GM19467 (cell line): ENCODE results near the gene SCART1.
"Not testable (repeated sequence)": the region's sequence is repeated elsewhere in the genome, so short reads cannot be mapped to it uniquely, and the experiment has no call there.

Experiments
- ATAC-seq: cut with Tn5 transposase; IDR thresholded peaks from one replicate; pipeline ENCODE4 v1.9.1; 2021; ENCODE audit warnings: mild to moderate bottlenecking, moderate library complexity; ENCODE audit not compliant: unreplicated experiment

Gene SCART1

DNA sequence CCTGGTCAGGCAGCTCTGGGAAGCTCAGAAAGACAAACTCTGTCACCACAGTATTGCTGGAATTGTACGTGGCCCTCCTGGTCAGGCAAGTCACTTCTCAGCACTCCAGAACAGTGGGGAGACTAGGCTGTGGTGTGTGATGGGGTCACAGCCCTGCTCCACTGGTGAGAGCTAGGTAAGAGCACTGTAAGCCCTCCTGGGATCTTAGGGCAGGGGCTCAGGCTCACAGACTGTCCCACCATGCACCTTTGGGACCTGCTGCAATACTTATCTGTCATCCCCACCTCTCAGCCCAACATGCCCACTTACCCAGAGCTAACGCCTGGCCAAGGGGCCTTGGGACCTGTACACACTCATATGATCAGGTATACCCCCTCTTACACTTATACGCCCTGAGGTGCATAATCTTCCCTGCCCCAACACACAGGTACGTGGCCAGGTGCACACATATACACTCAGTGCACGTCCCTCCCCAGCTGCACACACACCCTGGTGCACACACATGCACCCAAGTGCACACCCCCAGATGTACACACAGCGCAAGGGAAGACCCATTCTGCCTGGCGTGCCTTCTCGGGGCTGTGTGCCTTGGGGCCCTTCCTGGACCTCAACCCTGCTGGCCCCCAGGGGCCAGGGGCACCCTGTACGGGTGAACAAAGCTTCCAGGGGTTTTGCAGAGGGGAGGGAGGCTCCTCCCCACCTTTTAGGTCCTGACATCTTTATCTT is 21.7 kb upstream of the SCART1 start:
- not testable (repeated sequence) for ATAC-seq

DNA sequence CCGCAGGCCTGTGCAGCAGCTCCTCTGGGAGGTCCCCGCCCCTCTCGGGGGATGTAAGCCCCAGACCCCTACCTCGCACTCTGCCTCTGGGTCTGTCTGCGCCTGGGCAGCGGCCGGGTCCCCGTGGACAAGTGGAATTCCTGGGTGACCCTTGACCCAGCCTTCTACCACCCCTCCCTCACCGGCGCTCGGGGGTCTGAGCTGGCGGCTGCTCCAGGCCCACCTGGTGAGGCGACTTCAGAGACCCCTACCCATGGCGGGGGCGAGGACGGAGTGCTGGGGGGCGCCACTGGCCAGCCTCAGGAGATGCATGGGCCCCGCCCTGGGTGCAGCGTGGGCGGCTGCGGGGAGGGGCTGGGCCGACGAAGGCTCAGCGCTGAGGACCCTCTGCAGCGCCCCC is 21.0 kb upstream of the SCART1 start:
- ATAC-seq = not testable (repeated sequence)

DNA sequence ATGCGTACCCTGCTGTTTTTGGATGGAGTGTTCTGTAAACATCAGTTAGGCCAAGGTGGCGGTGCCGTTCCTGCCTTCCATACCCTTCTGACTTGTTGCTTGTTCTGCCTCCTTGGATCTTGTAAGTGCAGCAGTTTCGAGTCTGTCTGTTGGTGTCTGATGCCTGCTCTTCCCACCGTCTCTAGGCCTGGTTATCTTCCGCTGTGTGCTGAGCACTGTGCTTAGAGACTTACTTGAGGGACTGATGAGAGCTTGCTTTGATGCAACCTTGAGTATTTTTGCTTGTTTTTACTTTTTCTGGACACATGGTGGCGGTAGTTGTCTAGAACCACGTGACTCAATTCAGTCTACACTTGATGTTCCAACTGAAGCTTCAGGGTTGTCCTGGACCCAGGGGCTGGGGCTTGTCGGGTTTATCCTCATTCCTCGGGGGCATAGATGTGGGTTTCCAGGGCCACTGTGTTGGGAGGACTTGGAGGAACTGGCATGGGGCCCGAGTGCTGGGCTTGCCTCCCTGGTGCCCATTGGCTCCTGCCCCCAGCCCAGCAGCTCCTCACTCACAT is 15.0 kb upstream of the SCART1 start:
- ATAC-seq = no peak

DNA sequence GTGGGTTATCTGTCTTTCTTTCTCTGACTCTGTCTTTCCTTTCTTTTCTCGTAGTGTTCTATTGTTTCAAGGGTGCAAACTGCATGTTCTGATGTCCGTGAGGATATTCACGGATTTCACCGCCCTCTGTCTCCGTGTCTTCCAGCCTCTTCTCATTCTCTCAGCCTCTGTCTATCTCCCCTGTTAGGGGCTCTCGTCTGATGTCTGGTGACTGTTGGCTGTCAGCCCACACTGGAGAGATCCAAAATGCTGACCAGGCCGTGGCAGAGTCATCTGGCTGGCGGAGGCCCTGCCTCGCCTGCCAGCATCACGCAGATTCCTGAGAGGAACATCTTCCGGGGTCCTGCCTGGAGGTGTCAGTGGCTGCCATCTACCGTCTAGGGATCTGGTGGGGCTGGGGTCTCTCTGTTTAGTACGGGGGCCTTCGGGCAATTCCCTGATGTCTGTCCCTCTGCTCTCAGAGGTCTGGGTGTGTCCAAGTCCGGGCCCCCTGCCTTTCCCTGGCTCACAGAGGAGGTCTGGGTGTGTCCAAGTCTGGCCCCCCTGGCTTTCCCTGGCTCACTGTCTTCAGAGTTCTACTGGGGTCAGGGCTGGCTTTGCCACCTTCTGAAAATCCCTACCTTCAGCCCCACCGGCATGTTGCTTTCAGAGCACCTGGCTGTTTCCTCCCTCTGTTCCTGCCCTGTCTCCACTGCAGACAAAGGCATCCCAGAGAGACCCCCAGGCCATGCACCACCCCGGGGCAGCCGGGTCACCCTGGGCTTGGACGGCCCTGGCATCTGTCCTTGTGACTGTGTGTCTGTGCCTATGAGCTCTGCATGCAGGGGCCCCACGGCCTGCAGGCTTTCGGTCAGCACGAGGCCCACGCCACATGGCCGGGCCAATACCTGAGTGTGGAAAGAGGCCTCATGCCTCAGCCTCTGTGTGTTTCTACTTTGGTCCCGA is 14.0 kb upstream of the SCART1 start:
- no peak for ATAC-seq

DNA sequence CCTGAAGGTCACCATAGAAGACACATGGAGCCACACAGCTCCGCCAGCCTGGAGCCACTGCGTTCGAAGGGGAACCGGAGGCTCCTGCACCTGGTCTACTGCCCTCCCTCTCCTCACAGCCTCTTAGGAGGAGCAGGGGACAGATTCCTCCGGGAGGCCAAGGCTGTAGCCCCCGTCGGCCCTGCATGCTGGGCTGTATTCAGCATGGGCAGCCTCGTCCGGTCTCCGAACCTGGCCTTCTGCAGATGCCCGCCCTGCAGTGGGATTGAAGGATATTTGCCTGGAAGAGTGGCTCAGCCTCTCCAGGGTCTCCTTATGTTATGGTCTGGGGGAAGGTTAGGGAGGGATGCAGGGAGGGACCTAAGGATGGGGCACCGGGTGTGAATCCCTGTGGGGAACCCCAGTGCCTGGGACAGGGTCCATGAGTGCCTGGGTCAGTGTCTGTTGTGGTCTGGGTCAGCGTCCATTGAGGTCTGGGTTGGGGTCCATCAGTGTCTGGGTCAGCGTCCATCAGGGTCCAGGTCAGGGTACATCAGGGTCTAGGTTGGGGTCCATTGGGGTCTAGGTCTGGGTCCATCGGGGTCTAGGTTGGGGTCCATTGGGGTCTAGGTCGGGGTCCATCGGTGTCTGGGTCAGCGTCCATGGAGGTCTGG is 13.0 kb upstream of the SCART1 start:
- ATAC-seq = no peak

DNA sequence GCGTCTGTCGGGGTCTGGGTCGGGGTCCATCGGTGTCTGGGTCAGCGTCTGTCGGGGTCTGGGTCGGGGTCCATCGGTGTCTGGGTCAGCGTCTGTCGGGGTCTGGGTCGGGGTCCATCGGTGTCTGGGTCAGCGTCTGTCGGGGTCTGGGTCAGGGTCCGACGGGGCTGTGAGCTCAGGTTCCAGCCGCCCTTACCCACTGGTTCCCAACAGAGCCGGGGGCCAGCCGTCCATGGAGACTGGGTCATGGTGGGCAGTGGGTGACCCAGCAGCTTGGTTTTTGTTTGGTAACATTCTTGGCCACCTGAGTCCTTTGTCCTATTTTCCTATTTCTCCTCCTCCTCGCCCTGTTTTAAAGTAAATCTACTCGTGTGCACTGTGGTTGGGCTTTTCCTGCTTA is 12.4 kb upstream of the SCART1 start:
- ATAC-seq = not testable (repeated sequence)

DNA sequence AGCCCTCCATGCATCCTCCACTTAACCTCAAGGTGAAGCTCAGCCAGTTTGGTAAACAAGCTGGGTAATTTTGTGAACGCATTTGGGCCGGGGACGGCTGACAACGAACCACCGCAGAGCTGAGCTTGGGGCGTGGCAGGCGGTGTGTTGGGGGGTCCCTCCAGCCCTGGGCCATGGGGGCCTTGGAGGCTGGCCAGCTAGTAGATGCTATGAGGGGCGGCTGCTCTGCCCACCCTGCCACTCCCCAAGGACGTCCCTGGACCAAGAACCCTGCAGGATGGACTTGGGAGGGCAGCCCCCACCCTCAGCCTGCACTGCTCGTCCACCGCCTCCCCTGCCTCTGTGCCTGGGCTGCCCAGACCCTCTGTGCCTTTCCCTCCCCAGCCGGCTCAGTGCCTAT is 12.0 kb upstream of the SCART1 start:
- no peak for ATAC-seq

DNA sequence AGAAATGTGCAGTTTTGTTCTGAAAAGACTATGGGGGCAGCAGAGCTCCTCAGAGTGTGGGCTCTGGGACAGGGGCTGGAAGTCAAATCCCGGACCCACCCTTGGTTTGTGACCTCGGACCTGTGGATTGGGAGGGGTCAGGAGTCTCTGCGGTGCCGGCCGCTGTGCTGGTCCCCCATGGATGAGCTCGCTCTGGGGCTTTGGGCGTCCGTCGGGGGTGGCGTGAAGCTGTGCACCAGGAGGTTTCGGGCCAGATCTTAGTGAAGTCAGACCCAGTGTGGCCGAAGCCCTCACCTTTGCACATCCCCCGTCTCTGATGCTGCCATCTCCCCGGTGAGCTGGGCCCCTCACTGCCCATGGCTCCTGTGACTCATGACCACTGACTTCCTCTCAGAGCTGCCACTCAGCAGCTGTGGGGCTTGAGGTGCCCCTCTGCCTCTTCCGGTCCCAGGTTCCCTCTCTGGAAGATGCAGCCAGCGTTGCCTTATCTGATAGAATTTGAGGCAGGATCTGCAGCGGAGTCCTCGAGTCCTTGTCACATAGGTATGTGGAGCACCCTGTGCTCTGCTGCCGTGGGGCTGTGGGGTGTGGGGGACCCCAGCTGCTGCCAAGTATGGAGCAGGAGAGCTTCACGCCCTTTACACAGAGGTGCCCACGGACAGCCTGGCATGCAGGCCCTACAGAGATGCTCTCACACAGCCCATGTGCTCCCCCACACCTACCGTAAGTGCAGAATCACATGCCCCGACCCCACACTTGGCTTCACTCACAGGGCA is 11.4 kb upstream of the SCART1 start:
- no peak for ATAC-seq

DNA sequence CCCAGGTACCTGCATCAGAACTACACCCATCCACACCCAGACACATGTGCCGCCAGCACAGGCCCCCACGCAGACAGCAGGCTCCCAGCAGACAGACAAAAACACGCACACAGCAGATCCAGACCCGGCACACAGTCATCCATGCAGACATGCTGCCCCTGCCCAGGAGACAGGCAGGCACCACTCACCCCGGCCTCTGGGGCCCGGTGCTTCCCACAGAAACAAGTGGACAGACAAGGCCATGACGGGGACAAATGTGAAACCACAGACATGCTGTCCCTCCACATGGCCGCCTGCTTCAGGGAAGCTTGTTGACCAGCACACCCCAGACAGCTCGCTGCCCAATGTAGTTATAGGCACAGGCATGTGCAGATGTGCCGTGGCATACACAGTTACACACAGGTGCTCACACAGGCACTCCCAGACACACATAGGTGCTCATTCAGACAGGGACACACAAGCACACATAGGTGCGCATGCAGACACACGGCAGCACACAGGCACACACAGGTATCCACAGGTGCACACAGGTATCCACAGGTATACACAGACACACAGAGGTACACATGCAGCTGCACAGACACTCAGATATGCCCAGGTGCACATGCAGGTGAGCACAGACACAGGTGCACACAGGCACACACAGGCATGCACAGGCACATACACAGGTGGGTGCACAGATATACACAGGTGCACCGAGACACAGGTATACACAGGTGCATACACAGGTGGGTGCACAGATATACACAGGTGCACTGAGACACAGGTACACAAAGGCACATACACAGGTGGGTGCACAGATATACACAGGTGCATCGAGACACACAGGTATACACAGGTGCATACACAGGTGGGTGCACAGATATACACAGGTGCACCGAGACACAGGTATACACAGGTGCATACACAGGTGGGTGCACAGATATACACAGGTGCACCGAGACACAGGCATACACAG is 10.5 kb upstream of the SCART1 start:
- no peak for ATAC-seq

DNA sequence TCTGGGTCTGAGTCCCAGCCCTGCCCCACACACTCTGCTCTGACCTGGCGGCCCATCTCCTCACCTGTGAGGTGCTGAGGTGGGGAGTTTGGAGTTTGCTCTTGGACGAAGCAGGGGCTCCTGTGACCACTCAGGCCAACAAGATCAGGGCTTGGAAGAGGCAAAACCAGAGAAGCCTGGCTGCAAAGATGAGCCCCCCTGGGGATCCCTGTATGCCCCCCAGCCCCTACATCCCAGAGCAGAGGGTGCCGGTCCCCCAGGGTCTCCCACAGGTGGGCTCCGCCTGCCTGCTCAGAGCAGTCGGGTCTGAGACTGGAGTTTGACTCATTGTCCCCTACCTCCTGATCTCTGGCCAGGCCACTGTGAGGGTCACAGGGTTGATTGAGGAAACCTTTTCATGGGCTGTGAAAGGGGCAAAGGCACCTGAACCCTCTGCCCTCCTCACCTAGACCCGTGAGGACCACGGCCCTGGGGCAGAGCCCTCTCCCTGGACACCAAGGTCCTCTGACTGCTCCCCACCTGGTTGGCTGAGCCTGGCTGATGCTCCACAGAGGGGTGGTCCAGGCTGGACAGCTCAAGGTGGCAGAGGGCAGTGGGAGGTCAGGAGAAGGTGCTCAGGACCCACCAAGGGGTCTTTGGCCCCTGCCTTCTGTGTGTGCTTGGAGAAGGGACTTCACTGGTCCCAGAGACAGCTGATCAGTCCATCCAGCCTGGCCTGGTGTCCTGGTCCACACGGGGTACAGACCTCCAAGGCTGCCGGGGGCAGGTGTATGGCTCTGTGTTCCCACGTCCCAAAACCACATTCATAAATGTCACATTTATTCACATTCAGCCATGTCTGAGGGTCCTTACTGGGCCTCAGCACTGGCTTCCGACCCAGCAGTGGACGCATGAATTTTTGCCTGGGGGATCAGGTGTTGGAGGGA is 9.1 kb upstream of the SCART1 start:
- ATAC-seq = no peak

DNA sequence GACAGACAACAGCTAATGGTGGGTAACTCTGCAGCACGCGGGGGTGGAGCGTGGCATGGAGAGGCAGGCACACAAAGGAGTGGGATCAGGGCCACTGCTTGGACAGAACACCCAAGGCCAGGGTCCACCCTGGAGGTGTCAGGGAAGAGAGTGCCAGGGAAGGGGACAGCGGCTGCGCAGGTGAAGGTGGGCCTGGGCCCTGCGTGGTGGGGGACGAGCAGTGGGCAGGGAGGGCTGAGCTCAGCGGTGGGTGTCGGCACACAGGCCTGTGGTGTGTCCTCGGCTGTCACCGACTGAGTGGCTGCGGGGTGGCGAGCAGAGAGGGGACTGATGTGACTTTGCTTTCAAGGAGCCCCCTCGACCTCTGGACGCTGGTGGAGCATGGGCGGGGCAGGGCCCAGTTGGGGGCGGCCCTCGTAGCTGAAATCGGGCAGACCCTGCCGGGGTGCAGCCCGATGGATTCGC is 8.4 kb upstream of the SCART1 start:
- ATAC-seq = no peak

DNA sequence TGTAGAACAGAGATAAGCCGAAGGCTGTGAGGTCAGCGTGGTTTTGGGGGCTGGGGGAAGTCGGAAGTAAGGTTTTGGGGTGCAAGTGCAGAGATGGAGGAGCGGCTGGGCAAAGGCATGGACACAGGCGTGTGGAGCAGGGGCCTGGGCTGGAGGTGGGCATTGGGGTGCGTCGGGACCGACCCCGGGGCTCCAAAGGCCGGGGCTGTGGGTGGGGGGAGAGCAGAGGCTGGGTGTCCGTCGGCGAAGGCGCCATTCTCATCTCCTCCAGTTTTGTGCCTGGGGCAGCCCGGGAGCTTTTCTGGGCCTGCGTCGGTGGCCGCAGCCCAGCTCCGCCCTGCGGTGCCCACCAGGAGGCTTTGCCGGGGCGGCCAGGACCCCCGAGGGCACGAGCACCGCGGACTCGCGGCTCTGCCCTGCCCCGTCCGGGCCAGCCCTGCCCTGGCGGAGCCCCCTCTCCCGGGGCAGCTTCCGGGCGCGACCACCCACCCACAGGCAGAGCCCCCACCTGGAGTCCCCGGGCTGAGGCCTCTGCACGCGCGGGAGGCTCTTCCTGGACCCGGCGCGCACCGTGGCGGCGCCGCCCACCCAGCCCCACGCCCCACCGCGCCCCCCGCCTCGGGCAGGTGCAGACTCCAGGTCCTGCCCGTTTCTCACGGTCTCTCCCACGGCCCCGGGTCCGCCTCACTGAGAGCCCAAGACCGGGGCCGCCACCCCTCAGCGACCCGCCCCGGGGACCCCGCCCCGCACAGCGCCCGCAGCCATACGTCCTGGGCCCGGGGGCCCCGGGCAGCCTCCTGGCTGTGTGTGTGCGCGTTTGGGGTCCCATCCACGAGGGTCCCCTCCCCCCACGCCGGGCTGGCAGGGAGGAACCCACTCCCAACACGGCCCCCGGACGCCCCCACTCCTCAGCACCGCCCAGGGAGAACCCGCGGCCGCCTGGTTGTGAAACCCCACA is 7.7 kb upstream of the SCART1 start:
- no peak for ATAC-seq

DNA sequence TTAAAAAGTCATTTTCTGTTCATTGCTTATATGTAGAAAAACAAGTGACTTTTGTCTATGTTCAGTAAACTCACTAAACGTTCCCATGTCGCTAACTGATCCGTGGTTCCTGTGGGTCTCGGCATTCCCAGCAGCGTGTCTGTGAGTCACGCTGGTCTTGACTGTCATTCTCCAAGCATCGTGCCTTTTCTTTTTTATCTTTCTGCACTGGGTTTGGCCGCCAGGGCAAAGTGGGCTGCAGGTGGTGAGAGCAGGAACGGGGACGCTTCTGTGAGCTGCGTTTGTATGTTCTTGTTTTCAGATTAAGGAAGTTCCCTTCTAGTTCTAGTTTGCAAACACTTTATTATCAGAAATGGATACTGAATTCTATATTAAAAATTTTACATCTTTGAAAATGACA is 6.8 kb upstream of the SCART1 start:
- no peak for ATAC-seq

DNA sequence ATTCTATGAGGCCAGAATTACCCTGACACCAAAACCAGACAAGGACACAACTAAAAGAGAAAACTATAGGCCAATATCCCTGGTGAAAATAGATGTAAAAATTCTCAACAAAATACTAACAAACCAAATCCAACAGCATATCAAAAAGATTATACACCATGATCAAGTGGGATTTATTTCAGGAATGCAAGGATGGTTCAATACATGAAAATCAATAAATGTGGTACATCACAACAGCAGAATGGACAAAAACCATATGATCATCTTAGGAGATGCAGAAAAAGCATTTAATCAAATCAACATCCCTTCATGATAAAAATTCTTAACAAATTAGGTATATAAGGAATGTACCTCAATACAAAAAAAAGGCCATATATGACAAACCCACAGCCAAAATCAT is 5.6 kb upstream of the SCART1 start:
- no peak for ATAC-seq

DNA sequence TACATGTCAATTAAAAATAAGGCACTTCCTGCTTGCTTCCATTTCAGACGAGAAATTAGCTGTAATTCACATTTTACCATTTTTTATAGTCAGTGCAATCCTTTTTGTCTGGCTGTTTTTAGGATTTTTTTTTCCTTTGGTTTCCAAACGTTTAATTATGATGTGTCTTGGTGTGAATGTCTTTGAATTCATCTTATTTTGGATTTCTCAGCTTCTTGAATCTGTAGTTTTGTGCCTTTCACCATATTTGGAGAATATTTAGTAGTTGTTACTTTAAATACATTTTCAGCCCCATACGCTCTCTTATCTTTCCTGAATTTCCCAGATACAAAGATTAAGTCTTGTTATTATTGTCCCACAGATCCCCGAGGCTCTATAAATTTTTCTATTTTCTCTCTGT is 2.4 kb upstream of the SCART1 start:
- ATAC-seq = no peak

DNA sequence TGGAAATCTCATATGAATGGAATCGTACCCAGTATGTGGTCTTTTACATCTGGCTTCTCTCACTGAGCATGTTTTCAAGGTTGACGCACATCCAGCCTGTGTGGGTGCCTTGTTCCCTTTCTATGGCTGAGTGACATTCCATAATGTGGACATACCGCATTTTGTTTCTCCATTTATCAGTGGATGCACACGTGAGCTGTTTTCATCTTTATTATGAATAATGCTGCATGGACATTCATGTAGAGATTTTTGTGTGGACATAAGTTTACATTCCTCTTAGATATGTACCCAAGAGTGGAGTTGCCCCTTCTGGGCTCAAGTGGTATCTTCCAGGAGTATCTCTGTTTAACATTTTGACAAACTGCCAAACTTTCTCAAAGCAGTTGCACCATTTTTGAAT is 1.3 kb upstream of the SCART1 start:
- ATAC-seq = no peak

DNA sequence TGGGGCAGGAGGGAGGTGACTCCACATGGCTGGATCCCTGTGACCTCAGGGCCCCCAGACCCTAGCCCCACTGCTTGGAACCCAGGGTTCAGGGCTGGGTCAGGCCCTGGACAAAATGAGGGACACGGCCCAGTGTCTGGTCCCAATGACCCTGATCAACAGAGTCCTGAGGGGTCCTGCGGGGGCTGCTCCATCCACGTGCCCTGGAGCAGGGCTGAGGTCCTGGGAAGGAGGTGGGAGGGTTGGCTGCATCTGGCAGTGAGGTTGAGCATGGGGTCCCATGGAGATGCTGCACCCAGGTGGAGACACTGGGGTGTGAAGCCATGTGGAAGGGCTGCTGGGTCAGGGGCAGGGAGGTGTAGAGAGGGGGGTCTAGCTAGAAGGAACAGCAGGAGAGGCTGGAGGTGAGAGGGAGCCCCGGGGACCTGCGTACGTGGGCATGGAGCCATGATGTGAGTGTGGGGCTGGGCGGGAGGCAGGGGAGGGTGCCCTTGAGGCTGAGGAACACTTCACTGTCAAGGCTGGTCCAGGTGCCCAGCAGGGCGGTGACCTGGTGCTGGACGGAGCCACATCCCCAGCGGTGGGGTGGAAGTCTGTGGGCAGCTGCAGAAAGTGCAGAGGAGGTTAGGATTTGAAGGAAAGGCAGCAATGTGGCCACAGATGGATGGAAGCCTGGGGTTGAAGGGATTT is 604 bp downstream of the SCART1 start:
- no peak for ATAC-seq
